ENCODE results near the gene PRKCA.

DNA sequence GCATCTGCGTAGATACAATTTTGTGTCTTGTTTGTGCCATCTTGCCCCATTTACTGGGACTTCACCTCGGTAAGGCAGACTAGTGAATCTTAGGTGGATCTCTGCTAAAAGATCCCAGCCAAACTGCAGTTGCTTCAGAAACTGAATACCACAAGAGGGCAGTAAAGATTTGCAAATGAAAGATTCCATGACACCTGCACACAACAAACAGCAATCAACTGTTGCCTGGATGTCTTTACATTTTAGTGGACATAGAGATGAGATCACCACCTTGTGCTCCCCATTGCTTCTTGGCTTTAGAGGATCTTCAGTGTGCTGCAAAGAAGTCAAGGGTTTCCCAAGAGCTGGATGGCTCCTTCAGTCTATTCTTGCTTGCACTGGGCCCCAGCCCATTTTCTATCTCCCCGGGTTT is 413.3 kb downstream of the PRKCA start:
- TF ChIP-seq, protein P1, sequence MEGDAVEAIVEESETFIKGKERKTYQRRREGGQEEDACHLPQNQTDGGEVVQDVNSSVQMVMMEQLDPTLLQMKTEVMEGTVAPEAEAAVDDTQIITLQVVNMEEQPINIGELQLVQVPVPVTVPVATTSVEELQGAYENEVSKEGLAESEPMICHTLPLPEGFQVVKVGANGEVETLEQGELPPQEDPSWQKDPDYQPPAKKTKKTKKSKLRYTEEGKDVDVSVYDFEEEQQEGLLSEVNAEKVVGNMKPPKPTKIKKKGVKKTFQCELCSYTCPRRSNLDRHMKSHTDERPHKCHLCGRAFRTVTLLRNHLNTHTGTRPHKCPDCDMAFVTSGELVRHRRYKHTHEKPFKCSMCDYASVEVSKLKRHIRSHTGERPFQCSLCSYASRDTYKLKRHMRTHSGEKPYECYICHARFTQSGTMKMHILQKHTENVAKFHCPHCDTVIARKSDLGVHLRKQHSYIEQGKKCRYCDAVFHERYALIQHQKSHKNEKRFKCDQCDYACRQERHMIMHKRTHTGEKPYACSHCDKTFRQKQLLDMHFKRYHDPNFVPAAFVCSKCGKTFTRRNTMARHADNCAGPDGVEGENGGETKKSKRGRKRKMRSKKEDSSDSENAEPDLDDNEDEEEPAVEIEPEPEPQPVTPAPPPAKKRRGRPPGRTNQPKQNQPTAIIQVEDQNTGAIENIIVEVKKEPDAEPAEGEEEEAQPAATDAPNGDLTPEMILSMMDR (conservative IDR thresholded peaks at IDR 0.05; ENCODE audit: low read depth in 2 of 2), result peak; percentile 86 to 89
- TF ChIP-seq POLR2AphosphoS5 (IDR thresholded peaks at IDR 0.05; ENCODE audit: low read depth) (no peak), EZH2 (IDR thresholded peaks at IDR 0.05; ENCODE audit: low read depth, unreplicated experiment) (no peak), ZNF114 (CRISPR knock-in tag; IDR thresholded peaks at IDR 0.05) (no peak), EZH2phosphoT487 (IDR thresholded peaks at IDR 0.05; ENCODE audit: unreplicated experiment) (no peak), CREB1 (CRISPR knock-in tag; IDR thresholded peaks at IDR 0.05; ENCODE audit: low read depth) (no peak), STAT1 (IDR thresholded peaks at IDR 0.05; ENCODE audit: unreplicated experiment) (no peak), JUNB (IDR thresholded peaks at IDR 0.05; ENCODE audit: unreplicated experiment) (no peak)
- TF ChIP-seq, protein P2, sequence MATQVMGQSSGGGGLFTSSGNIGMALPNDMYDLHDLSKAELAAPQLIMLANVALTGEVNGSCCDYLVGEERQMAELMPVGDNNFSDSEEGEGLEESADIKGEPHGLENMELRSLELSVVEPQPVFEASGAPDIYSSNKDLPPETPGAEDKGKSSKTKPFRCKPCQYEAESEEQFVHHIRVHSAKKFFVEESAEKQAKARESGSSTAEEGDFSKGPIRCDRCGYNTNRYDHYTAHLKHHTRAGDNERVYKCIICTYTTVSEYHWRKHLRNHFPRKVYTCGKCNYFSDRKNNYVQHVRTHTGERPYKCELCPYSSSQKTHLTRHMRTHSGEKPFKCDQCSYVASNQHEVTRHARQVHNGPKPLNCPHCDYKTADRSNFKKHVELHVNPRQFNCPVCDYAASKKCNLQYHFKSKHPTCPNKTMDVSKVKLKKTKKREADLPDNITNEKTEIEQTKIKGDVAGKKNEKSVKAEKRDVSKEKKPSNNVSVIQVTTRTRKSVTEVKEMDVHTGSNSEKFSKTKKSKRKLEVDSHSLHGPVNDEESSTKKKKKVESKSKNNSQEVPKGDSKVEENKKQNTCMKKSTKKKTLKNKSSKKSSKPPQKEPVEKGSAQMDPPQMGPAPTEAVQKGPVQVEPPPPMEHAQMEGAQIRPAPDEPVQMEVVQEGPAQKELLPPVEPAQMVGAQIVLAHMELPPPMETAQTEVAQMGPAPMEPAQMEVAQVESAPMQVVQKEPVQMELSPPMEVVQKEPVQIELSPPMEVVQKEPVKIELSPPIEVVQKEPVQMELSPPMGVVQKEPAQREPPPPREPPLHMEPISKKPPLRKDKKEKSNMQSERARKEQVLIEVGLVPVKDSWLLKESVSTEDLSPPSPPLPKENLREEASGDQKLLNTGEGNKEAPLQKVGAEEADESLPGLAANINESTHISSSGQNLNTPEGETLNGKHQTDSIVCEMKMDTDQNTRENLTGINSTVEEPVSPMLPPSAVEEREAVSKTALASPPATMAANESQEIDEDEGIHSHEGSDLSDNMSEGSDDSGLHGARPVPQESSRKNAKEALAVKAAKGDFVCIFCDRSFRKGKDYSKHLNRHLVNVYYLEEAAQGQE (IDR thresholded peaks at IDR 0.05; ENCODE audit: unreplicated experiment), result no peak
